HL-60 (cell line): ENCODE data around the gene CTXN1.

Experiments used
- DNase-seq, 2 experiments: peaks; one replicate each; pipeline ENCODE4 v3.0.0-alpha.2; 2010 to 2020; ENCODE audit warnings: low read depth in 1 of 2, low spot score in 1 of 2
- H3K27ac ChIP-seq: fragments of 250-450 bp; sonication (Bioruptor Pico); replicated peaks from 2 replicates; pipeline ENCODE4 v1.5.1; 2020; ENCODE audit warnings: mild to moderate bottlenecking, moderate library complexity
- H3K27me3 ChIP-seq: fragments of 250-450 bp; sonication (Bioruptor Pico); 2 replicates; pipeline ENCODE4 v1.5.1; 2021; ENCODE audit warnings: mild to moderate bottlenecking, moderate library complexity; ENCODE audit not compliant: insufficient read depth, poor library complexity, severe bottlenecking
- H3K4me3 ChIP-seq: replicated peaks from 2 replicates; pipeline ENCODE4 v1.5.1; 2011; ENCODE audit warnings: mild to moderate bottlenecking, control low read depth, low read length; ENCODE audit not compliant: insufficient read depth
- GABPA ChIP-seq: IDR thresholded peaks from 2 replicates; pipeline ENCODE4 v1.6.1; 2012; ENCODE audit warnings: low read depth
- POLR2AphosphoS5 ChIP-seq: IDR thresholded peaks from 2 replicates; pipeline ENCODE4 v1.6.1; 2012; ENCODE audit warnings: low read depth
- SPI1 ChIP-seq: IDR thresholded peaks from 2 replicates; pipeline ENCODE4 v1.6.1; 2012; ENCODE audit warnings: low read depth, mild to moderate bottlenecking, borderline replicate concordance
- TF ChIP-seq, protein P1 (sequence below): IDR thresholded peaks from one replicate; pipeline ENCODE4 v1.5.1; 2011; ENCODE audit warnings: low read length, control low read depth, inconsistent platforms; ENCODE audit not compliant: insufficient read depth
- TF ChIP-seq, protein P2 (sequence below): IDR thresholded peaks from 2 replicates; pipeline ENCODE4 v1.6.1; 2012; ENCODE audit warnings: low read depth; ENCODE audit not compliant: insufficient replicate concordance

Gene CTXN1

DNA sequence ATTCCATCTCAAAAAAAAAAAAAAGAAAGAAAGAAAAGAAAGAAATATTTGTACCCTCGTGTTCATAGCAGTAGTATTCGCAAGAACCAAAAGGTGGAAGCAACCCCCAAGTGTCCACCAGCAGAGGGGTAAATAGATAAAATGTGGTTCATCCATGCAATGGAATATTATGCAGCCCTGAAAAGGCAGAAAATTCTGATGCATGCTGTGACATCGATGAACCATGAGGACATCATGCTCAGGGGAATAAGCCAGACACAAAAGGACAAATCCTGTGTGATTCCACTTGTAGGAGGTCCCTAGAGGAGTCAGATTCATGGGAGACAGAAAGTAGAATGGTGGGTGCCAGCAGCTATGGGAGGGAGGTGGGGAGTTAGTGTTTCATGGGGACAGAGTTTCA lies 44.0 kb downstream of the CTXN1 start:
- TF ChIP-seq, protein P1, sequence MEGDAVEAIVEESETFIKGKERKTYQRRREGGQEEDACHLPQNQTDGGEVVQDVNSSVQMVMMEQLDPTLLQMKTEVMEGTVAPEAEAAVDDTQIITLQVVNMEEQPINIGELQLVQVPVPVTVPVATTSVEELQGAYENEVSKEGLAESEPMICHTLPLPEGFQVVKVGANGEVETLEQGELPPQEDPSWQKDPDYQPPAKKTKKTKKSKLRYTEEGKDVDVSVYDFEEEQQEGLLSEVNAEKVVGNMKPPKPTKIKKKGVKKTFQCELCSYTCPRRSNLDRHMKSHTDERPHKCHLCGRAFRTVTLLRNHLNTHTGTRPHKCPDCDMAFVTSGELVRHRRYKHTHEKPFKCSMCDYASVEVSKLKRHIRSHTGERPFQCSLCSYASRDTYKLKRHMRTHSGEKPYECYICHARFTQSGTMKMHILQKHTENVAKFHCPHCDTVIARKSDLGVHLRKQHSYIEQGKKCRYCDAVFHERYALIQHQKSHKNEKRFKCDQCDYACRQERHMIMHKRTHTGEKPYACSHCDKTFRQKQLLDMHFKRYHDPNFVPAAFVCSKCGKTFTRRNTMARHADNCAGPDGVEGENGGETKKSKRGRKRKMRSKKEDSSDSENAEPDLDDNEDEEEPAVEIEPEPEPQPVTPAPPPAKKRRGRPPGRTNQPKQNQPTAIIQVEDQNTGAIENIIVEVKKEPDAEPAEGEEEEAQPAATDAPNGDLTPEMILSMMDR, result no peak
- TF ChIP-seq, protein P2, sequence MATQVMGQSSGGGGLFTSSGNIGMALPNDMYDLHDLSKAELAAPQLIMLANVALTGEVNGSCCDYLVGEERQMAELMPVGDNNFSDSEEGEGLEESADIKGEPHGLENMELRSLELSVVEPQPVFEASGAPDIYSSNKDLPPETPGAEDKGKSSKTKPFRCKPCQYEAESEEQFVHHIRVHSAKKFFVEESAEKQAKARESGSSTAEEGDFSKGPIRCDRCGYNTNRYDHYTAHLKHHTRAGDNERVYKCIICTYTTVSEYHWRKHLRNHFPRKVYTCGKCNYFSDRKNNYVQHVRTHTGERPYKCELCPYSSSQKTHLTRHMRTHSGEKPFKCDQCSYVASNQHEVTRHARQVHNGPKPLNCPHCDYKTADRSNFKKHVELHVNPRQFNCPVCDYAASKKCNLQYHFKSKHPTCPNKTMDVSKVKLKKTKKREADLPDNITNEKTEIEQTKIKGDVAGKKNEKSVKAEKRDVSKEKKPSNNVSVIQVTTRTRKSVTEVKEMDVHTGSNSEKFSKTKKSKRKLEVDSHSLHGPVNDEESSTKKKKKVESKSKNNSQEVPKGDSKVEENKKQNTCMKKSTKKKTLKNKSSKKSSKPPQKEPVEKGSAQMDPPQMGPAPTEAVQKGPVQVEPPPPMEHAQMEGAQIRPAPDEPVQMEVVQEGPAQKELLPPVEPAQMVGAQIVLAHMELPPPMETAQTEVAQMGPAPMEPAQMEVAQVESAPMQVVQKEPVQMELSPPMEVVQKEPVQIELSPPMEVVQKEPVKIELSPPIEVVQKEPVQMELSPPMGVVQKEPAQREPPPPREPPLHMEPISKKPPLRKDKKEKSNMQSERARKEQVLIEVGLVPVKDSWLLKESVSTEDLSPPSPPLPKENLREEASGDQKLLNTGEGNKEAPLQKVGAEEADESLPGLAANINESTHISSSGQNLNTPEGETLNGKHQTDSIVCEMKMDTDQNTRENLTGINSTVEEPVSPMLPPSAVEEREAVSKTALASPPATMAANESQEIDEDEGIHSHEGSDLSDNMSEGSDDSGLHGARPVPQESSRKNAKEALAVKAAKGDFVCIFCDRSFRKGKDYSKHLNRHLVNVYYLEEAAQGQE, result no peak
- TF ChIP-seq POLR2AphosphoS5 (no peak), SPI1 (no peak), GABPA (no peak)
- Histone ChIP-seq H3K27ac (no peak overlapping the region), H3K27me3 (peaks cover 3% of the 10 kb centered on the region), H3K4me3 (no peak overlapping the region)
- DNase-seq, result no peak

DNA sequence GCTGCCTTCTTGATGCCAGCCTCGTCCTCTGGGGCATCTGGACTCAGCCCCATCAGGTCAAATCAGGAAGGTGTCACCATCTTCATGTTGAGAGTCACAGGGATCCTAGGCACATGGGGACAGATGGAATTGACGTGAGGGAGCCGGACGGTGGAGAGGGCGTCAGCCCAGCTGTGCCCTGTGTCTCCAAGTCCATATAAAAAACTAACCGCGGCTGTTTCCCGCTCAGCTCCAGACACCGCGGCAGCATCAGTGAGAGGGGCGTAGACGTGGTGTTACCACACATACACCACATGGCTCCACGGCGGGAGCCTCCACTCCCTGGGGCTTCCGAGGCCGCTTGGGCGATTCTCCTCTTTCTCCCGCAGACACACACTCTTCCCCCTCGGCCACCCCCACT lies 46.1 kb downstream of the CTXN1 start:
- H3K27me3 ChIP-seq, result peaks cover 4% of the 10 kb centered on the region
- no peak overlapping the region for H3K4me3 ChIP-seq
- no peak for DNase-seq
- no peak overlapping the region for H3K27ac ChIP-seq
- no peak for TF ChIP-seq GABPA

DNA sequence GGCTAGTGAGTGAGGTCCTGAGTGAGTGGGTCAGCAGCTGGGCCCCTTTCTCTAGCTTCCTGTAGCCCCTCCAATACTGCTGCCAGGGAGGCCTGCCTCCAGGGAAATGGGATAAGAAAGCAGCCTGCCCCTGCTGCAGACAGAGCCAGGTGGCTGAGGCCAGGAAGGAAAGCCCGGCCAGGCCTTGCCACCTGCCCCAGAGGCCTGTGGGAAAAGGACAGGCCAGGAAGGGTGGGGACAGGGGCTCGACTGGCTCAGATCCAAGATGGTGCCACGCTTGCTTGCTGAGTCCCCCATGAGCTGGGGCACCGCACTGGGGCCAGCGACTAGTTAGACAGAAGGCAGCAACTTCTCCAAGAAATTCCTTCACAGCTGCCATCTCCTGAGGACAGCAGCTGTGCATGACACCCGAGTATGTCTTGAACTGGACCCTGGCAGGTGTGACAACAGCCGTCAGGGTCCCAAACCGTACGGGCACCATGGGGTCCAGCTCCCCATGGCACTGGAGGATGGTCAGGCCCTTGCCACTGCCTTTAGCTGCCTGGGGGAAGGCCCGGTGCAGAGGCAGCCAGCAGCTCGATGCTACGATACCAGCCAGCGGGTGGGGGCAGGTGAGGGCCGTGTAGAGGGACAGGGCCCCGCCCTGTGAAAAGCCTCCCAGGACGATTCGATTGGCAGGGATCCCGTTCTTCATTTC lies 46.7 kb downstream of the CTXN1 start:
- Histone ChIP-seq H3K4me3 (no peak overlapping the region), H3K27ac (no peak overlapping the region), H3K27me3 (peaks cover 9% of the 10 kb centered on the region)
- TF ChIP-seq GABPA (no peak), SPI1 (no peak), POLR2AphosphoS5 (no peak)
- TF ChIP-seq, protein P2, result no peak
- TF ChIP-seq, protein P1, result no peak
- no peak for DNase-seq

DNA sequence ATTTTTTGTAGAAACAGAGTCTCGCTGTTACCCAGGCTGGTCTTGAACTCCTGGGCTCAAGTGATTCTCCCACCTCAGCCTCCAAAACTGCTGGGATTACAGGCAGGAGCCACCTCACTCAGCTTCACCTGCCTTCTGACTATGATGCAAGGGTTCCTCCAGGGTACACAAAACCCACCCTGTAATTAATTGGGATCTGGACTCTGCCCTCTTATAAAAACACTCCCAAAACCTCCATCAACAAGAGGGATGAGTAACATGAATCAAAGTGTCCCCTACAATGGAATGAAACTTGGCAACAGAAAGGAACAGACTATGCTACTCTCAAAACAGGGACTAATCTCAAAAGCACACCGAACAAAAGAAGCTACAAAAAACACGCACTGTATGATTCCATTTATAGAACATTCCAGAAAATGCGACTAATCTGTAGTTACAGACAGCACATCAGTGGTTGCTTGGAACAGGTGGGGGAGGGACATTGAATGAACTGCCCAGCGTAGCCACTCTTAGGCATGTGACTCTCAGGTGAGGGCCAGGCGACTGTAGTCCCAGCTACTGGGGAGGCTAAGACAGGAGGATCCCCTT lies 48.6 kb downstream of the CTXN1 start:
- TF ChIP-seq GABPA (no peak), POLR2AphosphoS5 (no peak), SPI1 (no peak)
- TF ChIP-seq, protein P1, result no peak
- TF ChIP-seq, protein P2, result no peak
- no peak for DNase-seq
- Histone ChIP-seq H3K27ac (no peak overlapping the region), H3K4me3 (no peak overlapping the region), H3K27me3 (peaks cover 23% of the 10 kb centered on the region)
